GM19025 (cell line): ENCODE data around the gene MALL.
"Not testable (repeated sequence)": the region's sequence is repeated elsewhere in the genome, so short reads cannot be mapped to it uniquely, and the experiment has no call there.

Experiments
- ATAC-seq: cut with Tn5 transposase; IDR thresholded peaks from one replicate; pipeline ENCODE4 v1.9.1; 2021; ENCODE audit warnings: mild to moderate bottlenecking, low read depth, moderate library complexity; ENCODE audit not compliant: unreplicated experiment

MALL gene

DNA sequence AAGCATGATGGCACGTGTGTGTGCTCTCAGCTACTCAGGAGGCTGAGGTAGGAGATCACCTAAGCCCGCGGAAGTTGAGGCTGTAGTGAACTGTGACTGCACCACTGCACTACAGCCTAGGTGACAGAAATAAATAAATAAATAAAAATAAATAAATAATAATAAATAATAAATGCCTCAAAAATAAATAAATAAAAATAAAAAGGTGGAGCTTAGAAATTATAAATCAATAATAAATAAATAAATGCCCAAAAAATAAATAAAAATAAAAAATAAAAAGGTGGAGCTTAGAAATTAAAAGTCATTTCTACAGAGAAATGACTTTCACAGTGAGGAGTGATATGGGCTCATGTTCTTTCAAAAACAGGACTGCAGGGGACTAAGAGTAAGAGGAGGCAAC, 6.0 kb upstream of the MALL start:
- ATAC-seq = no peak

DNA sequence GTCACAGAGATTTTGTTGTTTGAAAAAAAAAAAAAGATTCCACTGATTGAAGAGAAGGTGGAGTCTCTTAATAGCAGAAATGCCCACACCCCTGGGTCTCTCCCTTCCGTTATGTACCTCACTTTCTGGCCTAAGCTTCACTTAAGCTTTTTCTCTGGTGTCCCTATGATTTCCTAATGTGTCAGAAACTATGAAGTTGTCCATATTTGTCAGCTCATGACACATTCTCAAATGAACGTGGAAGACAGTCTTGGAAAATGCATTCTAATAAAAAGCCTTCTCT, 5.4 kb upstream of the MALL start:
- ATAC-seq = no peak

DNA sequence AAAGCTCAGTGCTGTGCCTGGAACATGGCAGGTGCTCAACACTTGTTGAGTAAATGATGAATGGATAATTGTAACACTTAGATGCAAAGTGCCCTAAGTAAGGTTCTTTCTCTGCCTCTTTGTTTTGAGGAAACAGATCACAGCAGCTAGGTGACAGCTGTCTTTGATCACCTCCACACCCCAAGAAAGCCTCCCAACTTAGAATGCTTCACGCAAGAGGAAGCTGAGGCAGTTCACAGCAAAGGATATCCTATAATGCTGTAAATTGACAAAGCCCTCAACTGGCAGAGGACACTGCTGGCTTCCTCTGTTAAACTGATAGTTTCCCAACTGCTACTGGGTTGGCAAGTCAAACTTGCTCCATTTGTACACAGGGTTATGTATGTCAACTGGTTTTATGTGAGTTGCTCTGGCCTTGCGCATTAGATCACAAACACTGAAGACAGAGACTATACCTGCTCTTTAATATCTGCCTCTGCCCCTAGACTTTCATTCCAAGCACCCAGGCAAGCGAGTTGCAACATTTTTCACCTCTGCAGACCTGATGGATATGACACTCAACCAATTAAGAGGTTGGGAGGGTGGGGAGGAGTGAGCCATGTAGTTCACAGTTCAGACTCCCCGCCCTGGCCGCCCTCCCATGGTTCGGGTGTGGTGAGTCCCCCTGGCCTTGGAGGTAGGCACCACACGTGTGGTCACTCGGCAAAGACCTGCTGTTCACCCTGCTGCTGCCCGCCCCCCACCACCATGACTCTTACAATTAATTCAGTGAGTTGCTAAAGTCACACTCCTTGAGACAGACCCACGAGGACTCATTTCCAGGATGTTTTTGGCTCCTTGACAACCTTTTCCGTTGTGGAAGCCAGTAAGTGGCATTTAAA, 4.8 kb upstream of the MALL start:
- no peak for ATAC-seq

DNA sequence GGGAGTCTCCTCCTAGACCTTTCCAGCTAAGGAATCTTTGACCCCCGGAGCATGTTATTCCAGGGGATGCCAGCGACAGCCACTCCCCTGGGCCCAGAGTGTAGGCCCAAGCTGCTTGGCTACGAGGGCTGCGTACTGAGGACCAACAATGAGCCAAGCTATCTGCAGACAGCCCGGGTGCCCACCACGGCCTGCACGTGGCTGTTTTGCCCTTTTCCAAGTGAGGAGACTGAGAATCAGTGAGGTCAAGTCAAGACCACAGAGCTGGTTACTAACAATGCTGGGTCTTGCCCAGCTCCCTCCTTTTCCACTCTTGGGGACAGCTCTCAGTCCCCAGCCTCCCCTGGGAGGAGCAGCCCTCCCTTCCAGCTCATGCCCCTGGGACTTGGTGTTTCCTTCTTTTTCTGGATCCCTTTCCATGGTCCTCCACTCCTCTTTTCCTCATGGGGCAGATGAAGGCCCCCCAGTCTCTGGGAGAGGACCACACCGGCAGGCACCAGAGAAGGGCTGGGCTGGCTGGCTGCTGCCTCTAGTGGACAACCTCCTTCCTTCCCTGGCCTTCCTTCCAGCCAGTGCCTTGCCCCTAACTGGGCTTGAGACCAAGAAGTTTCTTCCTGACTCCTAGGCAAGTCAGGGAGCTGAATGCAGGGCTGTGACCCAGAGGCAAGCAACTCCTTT, 550 bp upstream of the MALL start:
- ATAC-seq = no peak

DNA sequence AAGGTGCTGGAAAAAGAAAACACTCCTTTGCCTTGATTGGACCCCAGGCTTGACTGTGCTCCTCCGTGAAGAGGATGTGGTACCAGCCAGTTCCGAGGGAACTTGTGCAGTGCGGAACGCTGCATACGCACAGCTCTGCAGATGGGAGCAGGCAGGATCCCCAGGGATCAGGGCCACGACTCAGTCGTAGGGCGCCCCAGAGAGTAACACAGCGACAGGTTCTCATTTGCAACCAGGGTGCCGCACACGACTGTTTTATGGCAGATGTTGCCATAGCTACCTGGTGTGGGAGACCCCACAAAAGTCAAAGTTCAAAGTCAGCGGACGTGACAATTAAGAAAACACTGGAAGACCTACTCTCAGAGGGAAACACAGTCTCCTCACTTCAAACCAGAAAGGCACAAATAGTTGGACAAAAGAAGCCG, 779 bp downstream of the MALL start:
- no peak for ATAC-seq

DNA sequence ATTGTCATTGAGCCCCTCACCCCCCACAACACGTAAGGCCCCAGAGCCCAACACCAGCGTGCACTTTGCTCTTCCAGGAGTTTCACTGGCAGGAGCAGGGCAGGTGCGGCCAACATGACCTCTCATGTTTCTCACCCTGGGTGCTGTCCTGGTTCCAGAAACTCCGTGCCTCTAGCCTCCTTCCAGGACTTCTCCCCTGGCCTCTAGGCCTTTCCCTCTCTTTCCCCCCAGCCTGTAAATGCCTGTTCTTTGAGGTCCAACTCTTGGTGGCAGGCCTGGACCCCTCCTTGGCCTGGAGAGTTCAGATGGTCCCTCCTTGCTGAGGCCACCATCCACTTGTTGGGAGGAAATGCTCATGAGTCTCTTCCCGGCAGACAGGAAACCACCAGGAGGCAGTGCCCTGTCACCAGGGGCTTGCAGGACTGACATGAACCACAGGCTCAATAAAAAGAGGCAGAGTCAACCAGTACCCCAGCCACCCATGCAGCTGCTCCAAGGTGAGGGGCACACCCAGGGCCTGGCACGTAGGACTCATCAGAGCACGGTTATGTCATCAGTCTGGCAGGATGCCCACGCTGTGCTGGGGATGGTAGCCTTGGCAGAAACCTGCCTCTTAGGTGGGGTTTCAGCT, 1.5 kb downstream of the MALL start:
- ATAC-seq = no peak

DNA sequence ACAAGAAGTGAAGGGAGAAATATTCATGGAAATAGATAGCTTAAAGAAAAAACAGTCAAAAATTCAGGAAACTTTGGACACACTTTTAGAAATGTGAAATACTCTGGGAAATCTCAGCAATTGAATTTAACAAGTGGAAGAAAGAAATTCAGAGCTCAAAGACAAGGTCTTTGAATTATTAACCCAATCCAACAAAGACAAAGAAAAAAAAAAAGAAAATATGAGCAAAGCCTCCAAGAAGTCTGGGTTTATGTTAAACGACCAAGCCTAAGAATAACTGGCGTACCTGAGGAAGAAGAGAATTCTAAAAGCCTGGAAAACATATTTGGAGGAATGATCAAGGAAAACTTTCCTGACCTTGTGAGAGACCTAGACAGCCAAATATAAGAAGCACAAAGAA, 7.3 kb downstream of the MALL start:
- not testable (repeated sequence) for ATAC-seq

DNA sequence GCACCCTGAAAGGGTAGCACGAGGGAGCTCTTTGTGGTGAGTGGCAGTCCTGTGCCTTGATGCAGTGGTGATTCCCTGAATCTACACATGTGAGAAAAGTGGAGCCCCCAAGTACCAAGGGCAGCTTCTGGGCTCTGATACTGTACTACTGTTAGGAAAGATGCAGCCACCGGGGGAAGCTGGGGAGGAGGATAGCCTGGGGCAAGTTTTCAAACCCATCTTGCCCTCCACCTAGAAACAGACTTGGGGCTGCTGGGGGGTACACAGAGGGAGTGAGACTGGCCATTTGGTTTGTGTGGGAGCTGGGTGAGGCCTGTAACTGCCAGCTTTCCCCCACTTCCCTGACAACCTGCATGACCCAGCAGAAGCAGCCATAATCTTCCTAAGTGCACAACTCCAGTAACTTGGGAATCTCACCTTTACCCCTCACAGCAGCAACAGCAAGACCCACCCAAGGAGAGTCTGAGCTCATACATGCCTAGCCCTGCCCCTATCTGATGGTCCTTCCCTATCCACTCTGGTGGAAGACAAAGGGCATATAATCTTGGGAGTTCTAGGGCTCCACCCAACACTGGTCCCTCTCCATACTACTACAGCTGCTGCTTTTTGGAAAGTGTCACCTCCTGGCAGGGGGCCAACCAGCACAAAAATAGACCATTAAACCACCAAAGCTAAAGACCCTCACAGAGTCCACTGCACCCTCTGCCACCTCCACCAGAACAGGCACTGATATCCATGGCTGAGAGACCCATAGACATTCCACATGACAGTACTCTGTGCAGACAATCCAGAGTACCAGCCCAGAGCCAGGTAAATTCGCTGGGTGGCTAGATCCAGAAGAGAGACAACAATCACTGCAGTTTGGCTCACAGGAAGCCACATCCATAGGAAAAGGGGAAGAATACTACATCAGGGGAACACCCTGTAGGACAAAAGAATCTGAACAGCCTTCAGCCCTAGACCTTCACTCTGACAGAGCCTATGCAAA, 8.2 kb downstream of the MALL start:
- no peak for ATAC-seq

DNA sequence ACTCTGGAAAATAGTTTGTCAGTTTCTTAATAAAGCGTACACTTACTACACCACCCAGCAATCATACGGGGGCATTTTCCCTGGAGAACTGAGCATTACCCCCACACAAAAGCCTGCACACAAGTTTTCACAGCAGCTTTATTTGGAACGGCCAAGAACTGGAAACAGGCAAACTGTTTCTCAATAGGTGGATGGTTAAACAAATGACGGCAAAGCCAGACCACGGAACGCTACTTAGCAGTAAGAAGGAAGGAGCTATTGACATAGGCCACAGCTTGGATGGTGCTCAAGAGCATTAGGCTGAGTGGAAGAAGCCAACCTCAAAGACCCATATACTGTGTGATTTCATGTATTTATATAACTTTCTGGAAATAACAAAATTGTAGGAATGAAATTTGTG, 9.0 kb downstream of the MALL start:
- ATAC-seq = no peak

DNA sequence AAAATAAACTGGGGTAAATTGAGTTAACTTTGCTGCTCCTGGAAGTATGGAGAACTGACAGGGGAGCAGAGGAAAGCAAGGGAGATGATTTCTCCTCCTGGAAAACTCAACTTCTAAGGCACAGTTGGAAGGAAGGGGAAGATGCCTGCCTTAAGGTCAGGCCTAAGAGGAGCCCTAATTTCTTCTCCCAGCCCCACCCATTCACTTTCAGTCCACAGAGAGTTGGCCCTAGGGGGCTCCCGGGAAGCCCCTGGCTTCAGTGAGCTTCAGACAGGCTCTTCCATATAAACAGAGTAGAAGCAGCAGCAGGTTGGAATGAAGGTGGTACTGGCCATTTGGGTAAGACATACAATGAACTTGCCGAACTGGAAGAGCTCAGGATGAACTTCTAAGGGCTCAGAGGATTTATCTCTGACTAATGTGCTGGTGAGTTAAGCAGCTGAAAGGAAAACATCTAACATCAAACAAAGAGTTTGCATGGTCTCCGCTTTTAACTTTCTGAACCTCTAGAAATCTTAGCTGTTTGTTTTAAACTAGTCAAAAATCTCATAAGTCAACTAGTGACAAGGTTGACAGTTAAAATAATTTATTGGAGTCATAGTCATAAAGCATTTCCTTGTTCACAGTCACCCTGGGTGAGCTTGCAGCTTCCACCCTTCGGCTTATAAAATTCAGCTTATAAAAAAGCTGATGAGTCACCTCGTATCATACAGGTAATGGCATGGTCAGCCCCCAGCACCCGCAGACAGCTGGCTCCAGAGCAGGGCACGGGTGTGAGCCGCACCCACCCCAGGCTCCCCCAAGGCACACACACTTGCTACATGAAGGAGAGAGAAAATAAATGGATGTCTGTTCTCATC, 9.8 kb downstream of the MALL start:
- ATAC-seq = no peak

DNA sequence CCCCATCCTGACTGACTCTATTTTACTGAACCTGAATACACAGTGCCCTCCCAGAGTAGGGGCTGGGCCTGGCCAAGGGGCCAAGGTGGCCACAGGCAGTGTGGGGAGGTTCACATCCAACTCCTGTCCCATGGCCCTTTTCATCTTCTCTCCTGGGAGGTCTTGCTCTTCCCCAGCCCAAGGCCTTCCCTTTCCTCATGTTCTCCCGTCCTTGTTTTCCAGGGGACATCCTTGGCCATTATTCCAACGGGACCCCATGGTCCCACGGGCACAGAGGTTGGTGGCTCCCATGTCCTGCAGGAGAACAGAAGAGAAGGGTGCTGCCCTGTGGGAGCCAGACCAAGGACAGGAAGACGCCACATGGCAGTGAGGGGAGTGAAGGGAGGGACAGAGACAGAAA, 10.4 kb downstream of the MALL start:
- ATAC-seq = no peak

DNA sequence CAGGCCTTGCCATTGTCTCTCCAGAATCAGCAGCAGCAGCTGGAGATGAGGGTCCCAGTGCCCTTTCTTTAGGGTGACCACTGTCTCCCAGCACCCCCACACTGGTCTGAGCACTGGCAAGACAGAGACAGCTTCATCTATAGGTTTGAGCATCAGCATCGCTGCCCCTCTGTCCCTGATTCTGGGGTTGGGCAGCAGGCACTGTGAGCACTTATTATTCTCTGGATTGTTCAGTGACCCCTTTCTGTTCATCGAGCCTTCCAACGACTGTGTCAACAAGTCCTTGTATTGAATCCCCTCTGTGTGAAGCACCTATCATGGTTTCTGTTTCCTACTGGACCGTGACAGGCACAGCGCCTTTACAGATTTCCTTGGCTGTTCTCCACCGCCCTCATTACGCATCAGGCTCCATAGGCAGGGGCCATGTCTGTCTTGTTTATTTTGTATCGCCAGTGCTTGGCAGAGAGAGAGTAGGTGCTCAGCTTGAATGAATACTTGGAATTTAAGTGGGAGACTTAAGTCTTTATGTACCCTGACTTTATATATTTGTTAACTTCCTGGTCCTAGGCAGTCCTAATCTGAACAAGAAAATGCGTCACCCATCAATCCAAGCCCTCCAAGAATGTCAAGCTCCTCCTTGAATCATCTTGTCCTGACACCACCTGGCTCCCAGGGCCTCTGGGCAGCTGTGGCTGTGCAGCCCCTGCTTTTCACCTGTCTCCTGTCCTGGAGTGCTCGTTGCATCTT, 11.4 kb downstream of the MALL start:
- ATAC-seq = no peak

DNA sequence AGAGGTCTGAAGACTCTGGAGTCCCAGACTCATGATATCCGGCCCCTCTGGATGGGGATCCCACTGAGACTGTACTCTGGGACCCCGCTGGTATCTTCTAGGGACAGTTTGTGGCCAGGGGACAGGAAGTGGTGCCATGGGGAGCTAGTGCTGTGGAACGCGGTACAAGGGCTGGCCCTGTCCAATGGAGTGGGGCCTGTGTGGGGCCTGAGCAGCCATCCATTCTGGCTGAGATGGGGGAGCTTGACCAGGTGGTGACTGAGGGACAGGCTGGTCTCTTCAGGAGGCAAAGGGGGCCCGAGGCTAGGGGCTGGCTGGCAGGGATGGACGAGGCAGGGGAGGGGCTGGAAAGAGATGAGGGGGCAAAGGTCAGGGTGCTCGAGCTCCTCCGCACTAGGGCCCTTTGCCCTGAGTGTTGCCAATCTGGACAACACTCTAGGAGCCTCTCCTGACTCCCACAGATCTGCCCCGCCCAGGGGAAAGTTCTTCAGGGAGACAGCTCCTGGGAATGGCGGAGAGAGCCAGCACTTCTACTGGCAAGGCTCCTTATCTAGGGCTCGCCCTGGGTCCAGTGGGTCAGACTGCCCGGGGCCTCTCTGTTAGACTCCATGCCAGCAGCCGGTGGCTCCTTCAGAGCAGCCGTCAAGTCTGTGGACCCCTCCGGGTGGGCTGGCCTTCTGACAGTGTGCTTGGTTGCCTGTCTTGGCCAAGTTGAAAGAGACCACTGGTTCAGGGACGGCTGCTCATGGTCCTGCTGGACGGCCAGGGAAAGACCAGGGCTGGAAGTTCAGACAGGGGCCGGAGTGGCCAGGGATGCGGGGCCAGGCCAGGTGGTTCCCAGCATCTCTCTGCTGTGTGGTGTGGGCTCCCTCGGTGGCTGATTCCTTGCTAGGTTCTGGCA, 12.3 kb downstream of the MALL start:
- ATAC-seq = no peak

DNA sequence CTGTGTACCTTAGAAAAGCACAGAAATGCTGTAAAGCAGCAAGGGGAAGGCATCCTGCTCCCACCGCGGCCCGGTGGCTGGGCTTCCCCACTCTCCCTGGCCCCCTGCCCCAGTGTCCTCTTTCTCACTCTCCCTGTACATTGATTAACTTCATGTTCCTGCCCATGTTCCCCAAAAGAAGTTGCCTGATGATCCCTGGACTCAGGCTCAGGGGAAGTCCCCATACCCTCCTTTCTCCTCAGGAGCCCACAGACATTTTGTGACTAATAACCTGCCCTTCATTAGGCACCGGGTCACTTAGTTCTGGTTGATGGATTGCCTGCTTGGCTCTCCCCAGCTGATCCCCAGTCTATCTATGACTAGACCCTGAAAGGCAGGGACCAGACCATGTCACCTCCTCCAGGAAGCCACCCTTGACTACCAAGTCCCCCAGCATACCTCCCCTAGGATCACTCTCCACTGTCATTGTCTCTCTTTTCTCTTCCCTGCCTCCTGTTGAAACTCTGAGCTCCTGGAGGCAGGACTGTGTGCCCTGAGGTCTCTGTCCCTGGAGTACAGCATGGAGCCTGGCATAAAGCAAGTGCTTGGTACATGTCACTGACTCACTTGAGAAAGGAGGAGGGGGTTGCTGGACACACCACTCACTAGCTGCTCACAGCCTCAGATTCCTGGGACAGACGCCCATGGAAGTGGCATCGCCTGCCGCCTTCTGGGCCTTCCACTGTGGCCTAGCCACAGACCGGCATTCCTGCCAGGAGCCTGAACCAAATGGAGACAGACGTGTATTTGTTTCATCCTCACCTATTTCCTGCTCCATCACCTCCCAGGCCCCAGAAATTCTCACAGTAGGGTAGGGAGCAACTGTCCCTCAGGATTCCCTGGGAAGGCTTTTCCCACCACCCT, 13.5 kb downstream of the MALL start:
- ATAC-seq = no peak

DNA sequence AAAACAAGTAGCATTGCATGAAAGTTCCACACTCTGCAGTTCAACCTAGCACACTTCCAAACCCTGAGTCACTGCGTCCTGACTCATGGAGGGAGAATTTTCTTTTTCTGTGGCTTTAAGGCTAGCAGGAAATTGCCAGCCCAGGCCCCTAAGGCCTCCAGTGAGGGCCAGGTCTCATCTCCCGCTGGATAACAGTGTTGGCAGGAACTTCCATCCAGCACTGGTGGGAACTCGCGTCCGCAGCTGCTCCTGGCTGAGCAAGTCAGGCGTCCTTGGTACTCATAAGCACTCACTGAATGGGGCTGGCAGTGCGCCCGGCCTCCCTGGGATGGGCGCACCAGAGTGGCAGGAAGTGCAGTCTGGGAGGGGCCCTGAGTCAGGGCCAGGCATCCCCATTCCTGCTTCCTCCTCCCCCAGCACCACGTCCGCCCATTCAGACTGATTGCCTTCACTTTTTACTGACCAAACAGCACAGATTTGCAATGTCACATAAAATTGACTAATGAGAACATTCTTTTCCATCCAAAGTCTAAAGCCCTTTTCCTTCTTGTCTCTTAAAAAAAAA, 14.3 kb downstream of the MALL start:
- no peak for ATAC-seq

DNA sequence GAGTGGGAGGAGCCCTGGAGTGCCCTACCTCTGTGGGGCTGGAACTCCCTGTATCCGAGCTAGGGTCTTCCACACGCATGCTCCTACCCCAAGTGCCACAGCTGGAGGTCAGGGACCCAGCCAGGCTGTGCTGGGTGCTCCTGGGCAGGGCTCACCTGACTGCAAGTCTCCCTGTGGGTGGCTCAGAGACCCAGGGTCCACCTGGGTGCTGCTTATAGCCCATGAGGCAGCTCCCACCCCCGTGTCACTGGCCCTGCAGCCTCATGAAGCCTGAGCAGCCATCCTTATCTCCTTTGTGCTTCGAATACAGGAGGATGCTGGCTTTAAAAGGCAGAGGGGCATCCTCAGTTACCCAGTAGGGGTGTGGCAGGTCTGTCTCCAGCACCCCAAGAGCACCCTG, 14.7 kb downstream of the MALL start:
- not testable (repeated sequence) for ATAC-seq

DNA sequence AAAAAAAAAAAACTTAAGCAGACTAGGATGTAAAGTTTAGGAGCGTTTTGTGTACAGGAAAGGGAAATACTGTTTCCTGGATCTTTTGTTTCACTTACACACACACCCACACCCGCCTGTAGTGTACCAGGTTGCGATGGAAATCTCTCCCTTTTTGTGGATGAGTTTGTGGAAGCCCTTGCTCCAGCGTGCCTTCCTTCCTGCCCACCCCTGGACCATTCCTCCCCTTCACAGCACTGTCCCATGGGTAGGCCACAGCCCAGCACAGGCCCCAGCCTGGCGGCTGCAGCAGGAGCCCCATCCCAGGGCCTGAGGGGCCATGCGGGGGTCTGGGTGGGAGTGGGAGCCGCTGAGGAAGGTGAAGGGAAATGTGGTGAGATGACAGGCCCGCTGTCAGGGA, 15.1 kb downstream of the MALL start:
- no peak for ATAC-seq
